Hippocampal formation (tissue), 2 donors: Measurements from ENCODE around the gene ERMN.
A peak's percentile ranks its signal among the peaks of the same experiment; 100 is the strongest.
"Not testable (repeated sequence)": the region's sequence is repeated elsewhere in the genome, so short reads cannot be mapped to it uniquely, and the experiment has no call there.

ENCODE experiments used
- DNase-seq, 2 donors: peaks; one replicate each; lab custom pipeline; 2025; lab: John Stamatoyannopoulos, UW

The ERMN gene

GRCh38 chr2:157325786-157326185 is at the start of gene ERMN:
Gene ERMN (minus strand): TSS chr2:157325824. CDS start chr2:157325642, 182 bp downstream.
- peak; percentile 71 to 97 for DNase-seq

- DNase-seq, result no peak
These were observed 49.8 kb upstream of the ERMN start for GRCh38 chr2:157375384-157375783.

GRCh38 chr2:157368508-157368907 is 42.9 kb upstream of the ERMN start:
- not testable (repeated sequence) for DNase-seq

- no peak for DNase-seq
These were observed 42.1 kb upstream of the ERMN start for GRCh38 chr2:157367704-157368103.

- no peak for DNase-seq
These were observed 38.8 kb upstream of the ERMN start for GRCh38 chr2:157364257-157364974.

GRCh38 chr2:157363612-157364101 is 38.0 kb upstream of the ERMN start:
- no peak for DNase-seq

GRCh38 chr2:157362627-157363026 is 37.0 kb upstream of the ERMN start:
- DNase-seq, result no peak

- DNase-seq, result no peak
These were observed 35.9 kb upstream of the ERMN start for GRCh38 chr2:157361526-157361925.

GRCh38 chr2:157359628-157360027 is 34.0 kb upstream of the ERMN start:
- DNase-seq, result no peak

GRCh38 chr2:157355618-157356017 is 30.0 kb upstream of the ERMN start:
- no peak for DNase-seq

GRCh38 chr2:157349949-157350515 is 24.4 kb upstream of the ERMN start:
- no peak for DNase-seq

- DNase-seq, result no peak
These were observed 22.8 kb upstream of the ERMN start for GRCh38 chr2:157348291-157348921.

- DNase-seq, result no peak
These were observed 20.2 kb upstream of the ERMN start for GRCh38 chr2:157345647-157346389.

GRCh38 chr2:157341381-157341780 is 15.8 kb upstream of the ERMN start:
- DNase-seq, result not testable (repeated sequence)

GRCh38 chr2:157339965-157340655 is 14.5 kb upstream of the ERMN start:
- DNase-seq, result no peak

- DNase-seq, result no peak
These were observed 12.4 kb upstream of the ERMN start for GRCh38 chr2:157337978-157338377.

- DNase-seq, result peak in 1 of 2 donors; percentile 60
These were observed 10.8 kb upstream of the ERMN start for GRCh38 chr2:157336137-157337010.

- no peak for DNase-seq
These were observed 9.2 kb upstream of the ERMN start for GRCh38 chr2:157334797-157335196.

GRCh38 chr2:157334335-157334734 is 8.7 kb upstream of the ERMN start:
- no peak for DNase-seq

- DNase-seq, result no peak
These were observed 7.9 kb upstream of the ERMN start for GRCh38 chr2:157333304-157334047.
